Endothelial cell of umbilical vein (primary cell): ENCODE results near the gene FAM13C. TPM values are rescaled to one million over a fixed set of nuclear protein-coding genes. Genes with fewer than 3 reads are reported as not detected.

Experiments used
- BruUV-seq: library from RNA; stranded (reverse); fragments of 400-500 nt; replicated peaks from 2 replicates; lab custom pipeline; 2021; lab: Mats Ljungman, UMichigan
- CTCF ChIA-PET: fragments of 300-600, 350-600 bp; sonication (Branson Sonifier 250); formaldehyde crosslinking; loops from one replicate; lab custom pipeline; 2021; ENCODE audit warnings: antibody characterized with exemption, inconsistent platforms; lab: Charles Lee
- POLR2A ChIA-PET: fragments of 300-600, 350-600 bp; sonication (Branson Sonifier 250); formaldehyde crosslinking; loops from one replicate; lab custom pipeline; 2021; ENCODE audit warnings: antibody characterized with exemption, inconsistent platforms; lab: Charles Lee
- DNase-seq: peaks from one replicate; pipeline ENCODE4 v3.0.0-alpha.2; 2011; ENCODE audit warnings: low read depth, low spot score
- FAIRE-seq: peaks from 2 replicates; lab custom pipeline; 2011; peaks lifted over from hg19 to GRCh38; lab: Jason Lieb, UNC
- H2AFZ ChIP-seq: 2 replicates; pipeline ENCODE4 v1.6.0; 2012; ENCODE audit warnings: low read depth, low read length, control low read depth, inconsistent platforms
- H3K27ac ChIP-seq: 2 replicates; pipeline ENCODE4 v1.5.1; 2011; ENCODE audit warnings: low read depth, mild to moderate bottlenecking, control low read depth, low read length, moderate library complexity; ENCODE audit not compliant: insufficient read depth
- H3K27me3 ChIP-seq, 2 experiments: 2 replicates each; pipeline versions ENCODE4 v1.6.0 to v1.6.1; 2011; ENCODE audit warnings: low read length in 2 of 2, mixed read lengths in 1 of 2; ENCODE audit not compliant: control insufficient read depth in 2 of 2, insufficient read depth in 2 of 2
- H3K36me3 ChIP-seq, 2 experiments: 2 replicates in 1 of 2; 3 replicates in 1 of 2; pipeline ENCODE4 v1.5.1; 2011; ENCODE audit warnings: low read length in 2 of 2, mild to moderate bottlenecking in 1 of 2, moderate library complexity in 1 of 2; ENCODE audit not compliant: control insufficient read depth in 2 of 2, insufficient read depth in 2 of 2; ENCODE audit errors: extremely low read depth in 1 of 2
- H3K4me1 ChIP-seq: 3 replicates; pipeline ENCODE4 v1.5.1; 2011; ENCODE audit warnings: mild to moderate bottlenecking, low read length; ENCODE audit not compliant: control insufficient read depth, insufficient read depth; ENCODE audit errors: extremely low read depth
- H3K4me2 ChIP-seq: 2 replicates; pipeline ENCODE4 v1.6.1; 2011; ENCODE audit warnings: low read length, control low read depth, mixed read lengths; ENCODE audit not compliant: insufficient read depth
- H3K4me3 ChIP-seq, 3 experiments: fragments of 200-600 bp in 1 of 3; sonication (generic), shearing (Covaris generic) in 1 of 3; replicated peaks in 1 of 3; 2 replicates each; pipeline ENCODE4 v1.5.1; 2011 to 2016; ENCODE audit warnings: control low read depth in 3 of 3, low read length in 3 of 3, mild to moderate bottlenecking in 2 of 3, inconsistent platforms in 1 of 3, low read depth in 1 of 3, moderate library complexity in 1 of 3; ENCODE audit not compliant: insufficient read depth in 1 of 3
- H3K79me2 ChIP-seq: 2 replicates; pipeline ENCODE4 v1.6.0; 2012; ENCODE audit warnings: low read length, inconsistent platforms; ENCODE audit not compliant: control insufficient read depth, insufficient read depth
- H3K9ac ChIP-seq: replicated peaks from 2 replicates; pipeline ENCODE3; 2011; ENCODE audit warnings: low read length, control low read depth; ENCODE audit not compliant: insufficient read depth; ENCODE audit errors: extremely low read depth
- H3K9me1 ChIP-seq: replicated peaks from 3 replicates; pipeline ENCODE4 v1.6.0; 2011; ENCODE audit warnings: mild to moderate bottlenecking, low read length; ENCODE audit not compliant: control insufficient read depth, insufficient read depth; ENCODE audit errors: extremely low read depth
- H3K9me3 ChIP-seq: replicated peaks from 2 replicates; pipeline ENCODE4 v1.5.1; 2012; ENCODE audit warnings: low read length, inconsistent platforms; ENCODE audit not compliant: control insufficient read depth, insufficient read depth
- H4K20me1 ChIP-seq: replicated peaks from 2 replicates; pipeline ENCODE3; 2011; ENCODE audit warnings: mild to moderate bottlenecking, low read length; ENCODE audit not compliant: control insufficient read depth, insufficient read depth; ENCODE audit errors: extremely low read depth
- EZH2 ChIP-seq: IDR thresholded peaks from 2 replicates; pipeline ENCODE4 v1.6.1; 2012; ENCODE audit warnings: borderline replicate concordance, low read depth, mild to moderate bottlenecking, moderate library complexity, low read length, inconsistent platforms; ENCODE audit not compliant: severe bottlenecking
- FOS ChIP-seq: IDR thresholded peaks from 2 replicates; pipeline ENCODE4 v1.6.1; 2011; ENCODE audit warnings: mild to moderate bottlenecking, low read length, moderate library complexity, borderline replicate concordance; ENCODE audit not compliant: insufficient read depth
- GATA2 ChIP-seq: IDR thresholded peaks from 2 replicates; pipeline ENCODE4 v1.7.0; 2011; ENCODE audit warnings: low read depth, mild to moderate bottlenecking, moderate library complexity, mixed read lengths, low read length; ENCODE audit not compliant: insufficient read length, insufficient read depth
- JUN ChIP-seq: IDR thresholded peaks from 2 replicates; pipeline ENCODE4 v1.6.1; 2011; ENCODE audit warnings: borderline replicate concordance, low read depth; ENCODE audit not compliant: insufficient read length, insufficient read depth
- MYC ChIP-seq: IDR thresholded peaks from one replicate; pipeline ENCODE4 v1.6.1; 2011; ENCODE audit warnings: mild to moderate bottlenecking, low read depth, low read length
- POLR2A ChIP-seq: IDR thresholded peaks from 2 replicates; pipeline ENCODE4 v1.6.1; 2012; ENCODE audit warnings: low read depth, mild to moderate bottlenecking, control low read depth, low read length
- POLR2AphosphoS5 ChIP-seq: IDR thresholded peaks from 2 replicates; pipeline ENCODE4 v1.6.1; 2012; ENCODE audit warnings: low read depth, mild to moderate bottlenecking, control low read depth, low read length, moderate library complexity; ENCODE audit not compliant: insufficient read depth
- dilution Hi-C: fragments of 300-500 bp; cut with MboI; formaldehyde crosslinking; loops from one replicate; pipeline ENCODE4 v1.15.0; 2019; ENCODE audit warnings: low sequenced_read_pairs; ENCODE audit not compliant: extremely low pct_ligation_motif_present
- intact Hi-C: fragments of 100-400 bp; cut with micrococcal nuclease; formaldehyde crosslinking; loops from one replicate; pipeline ENCODE4 v1.10.0; 2022
- polyA plus RNA-seq, 4 experiments: library from polyadenylated mRNA; depleted of rRNA in 3 of 4; stranded (reverse) in 3 of 4; unstranded in 1 of 4; fragments of >200 nt; gene quantifications; 2 replicates each; pipeline versions ENCODE4 v1.2.1 to v1.2.3, GENCODE V29; 2011 to 2012; ENCODE audit warnings: missing spikeins in 1 of 4
- total RNA-seq: library from RNA; stranded (reverse); gene quantifications from 2 replicates; pipeline ENCODE4 v1.2.3, GENCODE V29; 2021
- TF ChIP-seq, protein P1 (sequence below): IDR thresholded peaks from 2 replicates; pipeline ENCODE4 v1.6.1; 2011; ENCODE audit not compliant: insufficient read depth, insufficient read length
- TF ChIP-seq, protein P2 (sequence below), 2 donors: IDR thresholded peaks; 1 replicate in 1 of 2; 2 replicates in 1 of 2; pipeline ENCODE4 v1.5.1; 2011; ENCODE audit warnings: low read length in 2 of 2, mild to moderate bottlenecking in 2 of 2, moderate library complexity in 2 of 2, control low read depth in 1 of 2, inconsistent platforms in 1 of 2, low read depth in 1 of 2; ENCODE audit not compliant: insufficient read depth in 1 of 2; ENCODE audit errors: extremely low read depth in 1 of 2

Gene FAM13C
- total and polyA plus RNA-seq, 2 donors (not counting 3 experiments of a cell fraction or from before 2014, with no cell fraction given) = 0.03 TPM; not detected in 1

DNA sequence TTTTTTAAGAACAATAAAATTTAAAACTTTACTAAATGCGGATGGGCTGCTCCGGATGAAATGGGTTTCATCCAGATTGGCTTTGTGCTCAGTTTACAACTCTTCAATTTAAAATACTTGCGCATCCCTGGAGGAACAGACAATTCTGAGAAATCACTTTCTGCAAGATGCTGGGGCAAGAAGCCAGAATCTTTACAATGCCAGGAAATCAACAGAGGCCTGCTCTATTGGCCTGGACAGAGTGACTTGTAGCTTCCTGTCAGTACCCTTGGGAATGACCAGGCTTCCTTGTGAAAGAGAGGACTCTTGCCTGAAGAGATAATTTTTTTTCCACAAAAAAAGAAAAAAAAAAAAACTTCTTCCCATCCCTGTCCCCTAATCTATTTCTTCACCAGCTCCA lies 3.9 kb upstream of the FAM13C start:
- Histone ChIP-seq H3K27ac (no peak overlapping the region), H3K4me3 (no peak overlapping the region), H2AFZ (no peak overlapping the region), H3K27me3 (no peaks in the 10 kb centered on the region), H3K4me1 (no peaks in the 10 kb centered on the region), H3K9me1 (no peaks in the 10 kb centered on the region), H3K79me2 (no peaks in the 10 kb centered on the region), H3K4me2 (no peak overlapping the region), H3K36me3 (no peaks in the 10 kb centered on the region), H3K9me3 (no peaks in the 10 kb centered on the region), H3K9ac (no peak overlapping the region), H4K20me1 (no peaks in the 10 kb centered on the region)
- FAIRE-seq = no peak
- intact Hi-C loops (no loop called here), dilution Hi-C loops (no loop called here)
- CTCF ChIA-PET = no interaction called here
- no TSS peak for BruUV-seq
- peak; percentile 31 for DNase-seq
- TF ChIP-seq, protein P1, sequence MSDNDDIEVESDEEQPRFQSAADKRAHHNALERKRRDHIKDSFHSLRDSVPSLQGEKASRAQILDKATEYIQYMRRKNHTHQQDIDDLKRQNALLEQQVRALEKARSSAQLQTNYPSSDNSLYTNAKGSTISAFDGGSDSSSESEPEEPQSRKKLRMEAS = no peak
- no peak for TF ChIP-seq JUN
- TF ChIP-seq POLR2A = no peak
- TF ChIP-seq, protein P2, sequence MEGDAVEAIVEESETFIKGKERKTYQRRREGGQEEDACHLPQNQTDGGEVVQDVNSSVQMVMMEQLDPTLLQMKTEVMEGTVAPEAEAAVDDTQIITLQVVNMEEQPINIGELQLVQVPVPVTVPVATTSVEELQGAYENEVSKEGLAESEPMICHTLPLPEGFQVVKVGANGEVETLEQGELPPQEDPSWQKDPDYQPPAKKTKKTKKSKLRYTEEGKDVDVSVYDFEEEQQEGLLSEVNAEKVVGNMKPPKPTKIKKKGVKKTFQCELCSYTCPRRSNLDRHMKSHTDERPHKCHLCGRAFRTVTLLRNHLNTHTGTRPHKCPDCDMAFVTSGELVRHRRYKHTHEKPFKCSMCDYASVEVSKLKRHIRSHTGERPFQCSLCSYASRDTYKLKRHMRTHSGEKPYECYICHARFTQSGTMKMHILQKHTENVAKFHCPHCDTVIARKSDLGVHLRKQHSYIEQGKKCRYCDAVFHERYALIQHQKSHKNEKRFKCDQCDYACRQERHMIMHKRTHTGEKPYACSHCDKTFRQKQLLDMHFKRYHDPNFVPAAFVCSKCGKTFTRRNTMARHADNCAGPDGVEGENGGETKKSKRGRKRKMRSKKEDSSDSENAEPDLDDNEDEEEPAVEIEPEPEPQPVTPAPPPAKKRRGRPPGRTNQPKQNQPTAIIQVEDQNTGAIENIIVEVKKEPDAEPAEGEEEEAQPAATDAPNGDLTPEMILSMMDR (IDR thresholded peaks at IDR 0.05; ENCODE audit: extremely low read depth in 1 of 2, insufficient read depth in 1 of 2, low read depth in 1 of 2, low read length in 2 of 2) = no peak
- no peak for TF ChIP-seq MYC
- TF ChIP-seq EZH2 = no peak
- TF ChIP-seq POLR2AphosphoS5 = no peak
- no peak for TF ChIP-seq FOS
- no peak for TF ChIP-seq GATA2
- POLR2A ChIA-PET = no interaction called here
